NCI-H510A (cell line): ENCODE results near the gene GAR1.
"Not testable (repeated sequence)": the region's sequence is repeated elsewhere in the genome, so short reads cannot be mapped to it uniquely, and the experiment has no call there.

ENCODE experiments used
- DNase-seq: peaks from one replicate; lab custom pipeline; 2025; lab: John Stamatoyannopoulos, UW

Gene GAR1

GRCh38 chr4:109815151-109816081 lies at the start of gene GAR1:
TSS of gene GAR1 (plus strand) at chr4:109815762. CDS start at chr4:109816165, 403 bp downstream.
- peak; percentile 54 for DNase-seq

- DNase-seq = not testable (repeated sequence)
These were observed 33.5 kb upstream of the GAR1 start for GRCh38 chr4:109782092-109782491.

GRCh38 chr4:109786846-109787245 lies 28.7 kb upstream of the GAR1 start:
- no peak for DNase-seq

- DNase-seq = no peak
These were observed 27.8 kb upstream of the GAR1 start for GRCh38 chr4:109787807-109788206.

- no peak for DNase-seq
These were observed 20.5 kb upstream of the GAR1 start for GRCh38 chr4:109795059-109795458.

- no peak for DNase-seq
These were observed 16.7 kb upstream of the GAR1 start for GRCh38 chr4:109798866-109799265.

GRCh38 chr4:109801099-109801789 lies 14.3 kb upstream of the GAR1 start:
- no peak for DNase-seq

GRCh38 chr4:109801895-109802319 lies 13.7 kb upstream of the GAR1 start, which contains the start of gene CFI:
TSS of gene CFI (minus strand) at chr4:109801999. CDS start at chr4:109801971, 28 bp downstream.
- no peak for DNase-seq

- no peak for DNase-seq
These were observed 11.5 kb upstream of the GAR1 start for GRCh38 chr4:109803924-109804571.

- no peak for DNase-seq
These were observed 5.9 kb upstream of the GAR1 start for GRCh38 chr4:109809655-109810054.

- no peak for DNase-seq
These were observed 4.8 kb upstream of the GAR1 start for GRCh38 chr4:109810552-109811387.

GRCh38 chr4:109811707-109812106 lies 3.9 kb upstream of the GAR1 start:
- no peak for DNase-seq

- no peak for DNase-seq
These were observed 500 bp downstream of the GAR1 start for GRCh38 chr4:109816082-109816442.

GRCh38 chr4:109816894-109817293 lies 1.3 kb downstream of the GAR1 start:
- no peak for DNase-seq

- DNase-seq = no peak
These were observed 2.7 kb downstream of the GAR1 start for GRCh38 chr4:109818268-109818667.

GRCh38 chr4:109820563-109820962 lies 5.0 kb downstream of the GAR1 start:
- DNase-seq = no peak

- no peak for DNase-seq
These were observed 5.6 kb downstream of the GAR1 start for GRCh38 chr4:109821185-109821584.

GRCh38 chr4:109826719-109827118 lies 11.2 kb downstream of the GAR1 start:
- DNase-seq = no peak

- no peak for DNase-seq
These were observed 12.1 kb downstream of the GAR1 start, which contains the start of gene RRH for GRCh38 chr4:109827672-109828071. TSS of gene RRH (plus strand) at chr4:109827972. CDS start at chr4:109828028, 56 bp downstream.

GRCh38 chr4:109833756-109834155 lies 18.2 kb downstream of the GAR1 start:
- DNase-seq = no peak

GRCh38 chr4:109836985-109837384 lies 21.4 kb downstream of the GAR1 start:
- no peak for DNase-seq
